Bronchial epithelial cell (primary cell): ENCODE data around the gene DEDD2. TPM values are rescaled to one million over a fixed set of nuclear protein-coding genes. Genes with fewer than 3 reads are reported as not detected.

Source experiments
- DNase-seq: peaks from one replicate; pipeline ENCODE4 v3.0.0-alpha.2; 2010; ENCODE audit warnings: low read depth
- FAIRE-seq: peaks from 2 replicates; lab custom pipeline; 2011; peaks lifted over from hg19 to GRCh38; lab: Jason Lieb, UNC
- H3K27me3 ChIP-seq: 2 replicates; pipeline ENCODE4 v1.5.1; 2011; ENCODE audit warnings: low read length; ENCODE audit not compliant: control insufficient read depth, insufficient read depth
- H3K36me3 ChIP-seq: 2 replicates; pipeline ENCODE4 v1.5.1; 2011; ENCODE audit warnings: low read length; ENCODE audit not compliant: control insufficient read depth, insufficient read depth
- H3K4me3 ChIP-seq: 2 replicates; pipeline ENCODE4 v1.5.1; 2011; ENCODE audit warnings: mild to moderate bottlenecking, low read depth, low read length, control low read depth
- total RNA-seq: library from RNA; depleted of rRNA; stranded (reverse); fragments of >200 nt; gene quantifications from 2 replicates; pipeline ENCODE4 v1.2.1, GENCODE V29; 2014
- TF ChIP-seq, protein P1 (sequence below): IDR thresholded peaks from 2 replicates; pipeline ENCODE4 v1.5.1; 2011; ENCODE audit warnings: mild to moderate bottlenecking, moderate library complexity, low read length, control low read depth, inconsistent platforms; ENCODE audit not compliant: insufficient read depth, severe bottlenecking

The DEDD2 gene
- total RNA-seq, 1 donor from 2014 or later, result 28.7 TPM

GRCh38 chr19:42212886-42213285 is 4.6 kb downstream of the DEDD2 start:
- peaks cover 8% of the 10 kb centered on the region for H3K36me3 ChIP-seq
- no peaks in the 10 kb centered on the region for H3K27me3 ChIP-seq
- no peak overlapping the region for H3K4me3 ChIP-seq
- DNase-seq (no peak), FAIRE-seq (no peak)
- TF ChIP-seq, protein P1, sequence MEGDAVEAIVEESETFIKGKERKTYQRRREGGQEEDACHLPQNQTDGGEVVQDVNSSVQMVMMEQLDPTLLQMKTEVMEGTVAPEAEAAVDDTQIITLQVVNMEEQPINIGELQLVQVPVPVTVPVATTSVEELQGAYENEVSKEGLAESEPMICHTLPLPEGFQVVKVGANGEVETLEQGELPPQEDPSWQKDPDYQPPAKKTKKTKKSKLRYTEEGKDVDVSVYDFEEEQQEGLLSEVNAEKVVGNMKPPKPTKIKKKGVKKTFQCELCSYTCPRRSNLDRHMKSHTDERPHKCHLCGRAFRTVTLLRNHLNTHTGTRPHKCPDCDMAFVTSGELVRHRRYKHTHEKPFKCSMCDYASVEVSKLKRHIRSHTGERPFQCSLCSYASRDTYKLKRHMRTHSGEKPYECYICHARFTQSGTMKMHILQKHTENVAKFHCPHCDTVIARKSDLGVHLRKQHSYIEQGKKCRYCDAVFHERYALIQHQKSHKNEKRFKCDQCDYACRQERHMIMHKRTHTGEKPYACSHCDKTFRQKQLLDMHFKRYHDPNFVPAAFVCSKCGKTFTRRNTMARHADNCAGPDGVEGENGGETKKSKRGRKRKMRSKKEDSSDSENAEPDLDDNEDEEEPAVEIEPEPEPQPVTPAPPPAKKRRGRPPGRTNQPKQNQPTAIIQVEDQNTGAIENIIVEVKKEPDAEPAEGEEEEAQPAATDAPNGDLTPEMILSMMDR, result no peak

DNA sequence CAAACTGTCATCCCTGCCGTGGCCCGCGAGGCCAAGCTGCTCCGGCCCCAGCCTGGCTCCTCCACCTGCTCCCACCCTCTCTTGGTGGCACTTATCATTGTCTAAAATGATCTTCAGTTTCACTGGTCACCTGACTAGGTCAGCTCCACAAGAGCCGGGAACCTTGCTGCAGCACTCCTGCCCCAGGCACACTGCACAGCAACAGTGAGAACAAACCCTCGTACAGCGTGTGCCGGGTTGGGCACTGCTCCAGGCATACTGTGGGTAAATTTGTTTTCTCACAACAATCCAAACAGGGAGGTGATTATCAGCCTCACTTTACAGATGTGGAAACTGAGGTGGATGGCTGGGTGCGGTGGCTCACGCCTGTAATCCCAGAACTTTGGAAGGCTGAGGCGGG is 8.9 kb downstream of the DEDD2 start:
- Histone ChIP-seq H3K4me3 (no peak overlapping the region), H3K36me3 (peaks cover 17% of the 10 kb centered on the region), H3K27me3 (no peaks in the 10 kb centered on the region)
- FAIRE-seq (no peak), DNase-seq (no peak)
- TF ChIP-seq, protein P1, result no peak

GRCh38 chr19:42207767-42208271 is 9.7 kb downstream of the DEDD2 start:
- Histone ChIP-seq H3K27me3 (no peaks in the 10 kb centered on the region), H3K4me3 (no peak overlapping the region), H3K36me3 (peaks cover 18% of the 10 kb centered on the region)
- peak; percentile 83 for DNase-seq
- no peak for FAIRE-seq
- TF ChIP-seq, protein P1, result no peak

DNA sequence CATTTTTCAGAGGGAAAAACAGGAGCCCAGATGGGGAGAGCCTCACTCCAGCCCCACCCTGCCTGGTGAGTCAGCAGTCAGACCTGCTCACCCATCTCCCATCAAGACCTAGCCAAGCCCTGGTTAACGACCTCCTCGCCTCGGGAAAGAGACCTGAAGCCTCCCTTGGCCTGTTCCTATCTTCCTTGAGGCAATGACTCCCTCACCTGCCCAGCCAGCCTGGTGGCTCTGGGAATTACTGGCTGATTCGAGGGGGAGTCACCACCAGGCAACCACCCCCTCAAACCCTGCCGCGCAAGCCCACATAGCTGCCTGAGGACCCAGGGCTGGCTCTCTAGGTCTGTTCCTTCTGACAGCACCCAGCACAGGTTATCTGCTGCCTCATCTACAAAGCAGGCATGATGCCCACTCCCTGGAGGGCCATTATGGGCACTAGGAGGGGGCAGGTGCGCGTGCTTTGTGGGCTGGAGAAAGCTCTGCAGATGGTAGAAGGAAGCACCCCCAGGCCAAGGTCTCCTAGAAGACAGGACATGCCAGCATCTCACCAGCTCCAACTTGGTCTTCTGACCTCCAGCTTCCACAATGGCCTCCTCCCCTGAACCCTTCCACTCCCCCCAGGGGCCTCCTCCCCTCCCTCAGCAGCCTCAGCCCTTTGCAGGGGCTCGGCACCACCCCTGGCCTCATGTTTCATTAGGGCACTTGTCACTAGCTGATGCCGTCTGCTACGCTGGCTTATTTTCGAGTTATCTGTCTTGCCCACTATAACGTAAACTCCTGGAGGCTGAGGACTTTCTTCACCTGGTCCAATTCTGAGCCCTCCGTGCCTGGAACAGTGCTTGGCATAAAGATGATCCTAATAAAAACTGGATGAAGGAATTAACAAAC is 10.4 kb downstream of the DEDD2 start:
- DNase-seq (peak; percentile 76), FAIRE-seq (no peak)
- Histone ChIP-seq H3K4me3 (no peak overlapping the region), H3K27me3 (no peaks in the 10 kb centered on the region), H3K36me3 (peaks cover 22% of the 10 kb centered on the region)
- TF ChIP-seq, protein P1, result no peak

- no peaks in the 10 kb centered on the region for H3K27me3 ChIP-seq
- TF ChIP-seq, protein P1, result no peak
- peaks cover 24% of the 10 kb centered on the region for H3K36me3 ChIP-seq
- H3K4me3 ChIP-seq, result no peak overlapping the region
- FAIRE-seq (no peak), DNase-seq (no peak)
These were observed 12.8 kb downstream of the DEDD2 start for GRCh38 chr19:42204664-42205063.
